ENCODE data around the gene GLYAT.

Gene GLYAT, protein sequence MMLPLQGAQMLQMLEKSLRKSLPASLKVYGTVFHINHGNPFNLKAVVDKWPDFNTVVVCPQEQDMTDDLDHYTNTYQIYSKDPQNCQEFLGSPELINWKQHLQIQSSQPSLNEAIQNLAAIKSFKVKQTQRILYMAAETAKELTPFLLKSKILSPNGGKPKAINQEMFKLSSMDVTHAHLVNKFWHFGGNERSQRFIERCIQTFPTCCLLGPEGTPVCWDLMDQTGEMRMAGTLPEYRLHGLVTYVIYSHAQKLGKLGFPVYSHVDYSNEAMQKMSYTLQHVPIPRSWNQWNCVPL

DNA sequence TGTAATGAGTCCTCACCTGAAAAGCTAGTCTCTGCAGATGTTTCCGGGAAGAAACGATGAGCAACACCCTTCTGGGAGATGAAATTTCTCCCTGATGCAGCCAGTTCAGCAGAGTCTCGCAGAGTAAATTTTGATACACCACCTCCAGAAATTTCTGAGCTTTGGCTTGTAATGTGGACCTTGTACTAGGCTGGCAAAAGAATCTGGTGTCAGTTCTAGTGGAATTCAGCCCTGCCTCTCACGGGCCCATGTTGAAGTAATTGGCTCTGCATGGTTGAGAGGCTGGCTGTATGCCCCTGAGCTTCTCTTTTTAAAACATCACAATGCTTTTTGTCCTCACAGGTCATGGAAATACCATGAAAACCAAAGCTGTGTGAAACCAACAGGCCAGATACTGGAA lies at the start of gene GLYAT:
Gene GLYAT, minus strand, starts transcription at position 125 of the 400 bp plus-strand sequence. CDS start 7,447 bp downstream, outside the sequence.
- DNase-seq (ENCODE audit: low spot score) (no peak), ATAC-seq (ENCODE audit: low read depth) (no peak)
- H3K9me3 ChIP-seq (ENCODE audit: severe bottlenecking) = no peaks in the 10 kb centered on the region
- TF ChIP-seq, protein P1, sequence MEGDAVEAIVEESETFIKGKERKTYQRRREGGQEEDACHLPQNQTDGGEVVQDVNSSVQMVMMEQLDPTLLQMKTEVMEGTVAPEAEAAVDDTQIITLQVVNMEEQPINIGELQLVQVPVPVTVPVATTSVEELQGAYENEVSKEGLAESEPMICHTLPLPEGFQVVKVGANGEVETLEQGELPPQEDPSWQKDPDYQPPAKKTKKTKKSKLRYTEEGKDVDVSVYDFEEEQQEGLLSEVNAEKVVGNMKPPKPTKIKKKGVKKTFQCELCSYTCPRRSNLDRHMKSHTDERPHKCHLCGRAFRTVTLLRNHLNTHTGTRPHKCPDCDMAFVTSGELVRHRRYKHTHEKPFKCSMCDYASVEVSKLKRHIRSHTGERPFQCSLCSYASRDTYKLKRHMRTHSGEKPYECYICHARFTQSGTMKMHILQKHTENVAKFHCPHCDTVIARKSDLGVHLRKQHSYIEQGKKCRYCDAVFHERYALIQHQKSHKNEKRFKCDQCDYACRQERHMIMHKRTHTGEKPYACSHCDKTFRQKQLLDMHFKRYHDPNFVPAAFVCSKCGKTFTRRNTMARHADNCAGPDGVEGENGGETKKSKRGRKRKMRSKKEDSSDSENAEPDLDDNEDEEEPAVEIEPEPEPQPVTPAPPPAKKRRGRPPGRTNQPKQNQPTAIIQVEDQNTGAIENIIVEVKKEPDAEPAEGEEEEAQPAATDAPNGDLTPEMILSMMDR (IDR thresholded peaks at IDR 0.05; ENCODE audit: poor library complexity, severe bottlenecking) = no peak
- H3K36me3 ChIP-seq (ENCODE audit: low read depth) = no peaks in the 10 kb centered on the region
- H3K4me3 ChIP-seq (ENCODE audit: severe bottlenecking) = no peak within 1 kb of the TSS
- no peak within 1 kb of the TSS for H3K27ac ChIP-seq (ENCODE audit: poor library complexity, severe bottlenecking)
- H3K4me1 ChIP-seq (ENCODE audit: insufficient read depth, poor library complexity, severe bottlenecking) = no peaks in the 10 kb centered on the region
- no peaks in the 10 kb centered on the region for H3K27me3 ChIP-seq (ENCODE audit: insufficient read depth, poor library complexity, severe bottlenecking)

DNA sequence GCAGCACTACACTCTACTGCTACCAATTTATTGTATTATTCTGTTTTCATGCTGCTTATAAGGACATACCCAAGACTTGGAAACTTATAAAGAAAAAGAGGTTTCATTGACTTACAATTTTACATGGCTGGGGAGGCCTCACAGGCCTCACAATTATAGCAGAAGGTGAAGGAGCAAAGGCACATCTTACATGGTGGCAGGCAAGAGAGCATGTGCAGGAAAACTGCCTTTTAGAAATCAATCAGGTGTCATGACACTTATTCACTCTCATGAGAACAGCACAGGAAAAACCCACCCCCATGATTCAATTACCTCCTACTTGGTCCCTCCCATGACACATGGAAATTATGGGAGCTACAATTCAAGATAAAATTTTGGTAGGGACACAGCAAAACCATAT lies 49.6 kb upstream of the GLYAT start:
- no peak for DNase-seq (ENCODE audit: low spot score)
- TF ChIP-seq, protein P1 (IDR thresholded peaks at IDR 0.05; ENCODE audit: poor library complexity, severe bottlenecking) = no peak
- Histone ChIP-seq H3K27me3 (ENCODE audit: insufficient read depth, poor library complexity, severe bottlenecking) (no peaks in the 10 kb centered on the region), H3K4me3 (ENCODE audit: severe bottlenecking) (no peak overlapping the region), H3K36me3 (ENCODE audit: low read depth) (no peaks in the 10 kb centered on the region), H3K9me3 (ENCODE audit: severe bottlenecking) (no peaks in the 10 kb centered on the region), H3K4me1 (ENCODE audit: insufficient read depth, poor library complexity, severe bottlenecking) (no peaks in the 10 kb centered on the region), H3K27ac (ENCODE audit: poor library complexity, severe bottlenecking) (no peak overlapping the region)
- no peak for ATAC-seq (ENCODE audit: low read depth)

DNA sequence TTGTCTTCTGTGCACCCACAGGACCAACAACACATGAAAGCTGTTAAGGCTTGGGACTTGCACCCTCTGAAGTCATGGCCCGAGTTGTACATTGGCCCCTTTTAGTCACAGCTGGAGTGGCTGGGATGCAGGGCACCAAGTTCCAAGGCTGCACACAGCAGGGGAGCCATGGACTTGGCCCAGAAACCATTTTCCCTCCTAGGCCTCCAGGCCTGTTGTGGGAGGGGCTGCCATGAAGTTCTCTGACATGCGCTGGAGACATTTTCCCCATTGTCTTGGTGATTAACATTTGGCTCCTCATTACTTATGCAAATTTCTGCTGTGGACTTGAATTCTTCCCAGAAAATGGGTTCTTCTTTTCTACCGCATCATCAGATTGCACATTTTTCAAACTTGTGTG lies 48.8 kb upstream of the GLYAT start:
- H3K4me1 ChIP-seq (ENCODE audit: insufficient read depth, poor library complexity, severe bottlenecking) = no peaks in the 10 kb centered on the region
- DNase-seq (ENCODE audit: low spot score) = no peak
- H3K27ac ChIP-seq (ENCODE audit: poor library complexity, severe bottlenecking) = no peak overlapping the region
- no peaks in the 10 kb centered on the region for H3K36me3 ChIP-seq (ENCODE audit: low read depth)
- TF ChIP-seq, protein P1 (IDR thresholded peaks at IDR 0.05; ENCODE audit: poor library complexity, severe bottlenecking) = no peak
- H3K4me3 ChIP-seq (ENCODE audit: severe bottlenecking) = no peak overlapping the region
- no peak for ATAC-seq (ENCODE audit: low read depth)
- H3K9me3 ChIP-seq (ENCODE audit: severe bottlenecking) = no peaks in the 10 kb centered on the region
- no peaks in the 10 kb centered on the region for H3K27me3 ChIP-seq (ENCODE audit: insufficient read depth, poor library complexity, severe bottlenecking)

DNA sequence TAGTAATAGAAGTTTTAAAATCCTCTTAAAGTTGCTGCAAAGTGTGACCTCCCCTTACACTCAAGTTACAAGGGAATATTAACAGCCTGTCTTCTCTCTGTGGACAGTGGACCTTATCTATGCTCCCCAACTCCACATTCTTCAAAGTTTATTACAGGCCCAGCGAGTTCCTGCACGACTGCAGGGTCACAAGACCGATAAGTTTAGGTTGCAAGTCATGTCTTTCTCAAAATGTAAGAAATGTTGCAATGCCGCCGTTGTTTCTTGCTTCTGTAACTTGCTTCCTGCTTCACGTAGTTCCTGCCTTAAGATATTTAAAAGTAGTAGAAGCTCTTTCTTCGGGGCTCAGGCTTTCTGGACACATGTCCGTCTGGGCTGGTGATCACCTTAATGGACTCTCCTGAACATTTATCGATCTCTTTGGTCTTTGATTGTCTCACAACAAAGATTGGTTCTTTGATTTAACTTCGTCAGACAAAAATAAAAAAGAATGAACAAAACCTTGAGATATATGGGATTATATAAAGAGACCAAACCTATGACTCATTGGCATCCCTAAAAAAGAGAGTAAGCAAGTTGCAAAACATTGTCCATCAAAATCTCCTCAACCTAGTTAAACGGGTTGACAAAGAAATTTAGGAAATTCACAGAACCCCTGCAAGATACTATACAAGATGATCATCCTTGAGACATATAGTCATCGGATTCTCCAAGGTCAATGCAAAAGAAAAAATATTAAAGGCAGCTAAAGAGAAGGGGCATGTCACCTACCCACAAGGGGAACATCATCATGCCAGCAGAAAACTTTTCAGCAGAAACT lies 45.4 kb upstream of the GLYAT start:
- ATAC-seq (ENCODE audit: low read depth) = no peak

More for the DNA sequence above, 45.4 kb upstream of the GLYAT start:
- Histone ChIP-seq H3K36me3 (ENCODE audit: low read depth) (no peaks in the 10 kb centered on the region), H3K4me1 (ENCODE audit: insufficient read depth, poor library complexity, severe bottlenecking) (no peaks in the 10 kb centered on the region), H3K27me3 (ENCODE audit: insufficient read depth, poor library complexity, severe bottlenecking) (no peaks in the 10 kb centered on the region), H3K4me3 (ENCODE audit: severe bottlenecking) (no peak overlapping the region), H3K27ac (ENCODE audit: poor library complexity, severe bottlenecking) (no peak overlapping the region), H3K9me3 (ENCODE audit: severe bottlenecking) (no peaks in the 10 kb centered on the region)
- TF ChIP-seq, protein P1 (IDR thresholded peaks at IDR 0.05; ENCODE audit: poor library complexity, severe bottlenecking) = no peak
- no peak for DNase-seq (ENCODE audit: low spot score)

All from RWPE2 (cell line).